ENCODE results near the gene HCFC1R1.

The HCFC1R1 gene

GRCh38 chr16:3004781-3005284, 18.9 kb downstream of the HCFC1R1 start:
- TF ChIP-seq JUND (IDR thresholded peaks at IDR 0.05; ENCODE audit: low read depth), result no peak
- in situ Hi-C loops (cut with HindIII; ENCODE audit: low pct_unique_long_range_greater_than_20kb, low sequenced_read_pairs), result no loop called here
- DNase-seq (ENCODE audit: low read depth in 1 of 2, low spot score in 1 of 2), result no peak

GRCh38 chr16:3004319-3004718, 19.4 kb downstream of the HCFC1R1 start:
- in situ Hi-C loops (cut with HindIII; ENCODE audit: low pct_unique_long_range_greater_than_20kb, low sequenced_read_pairs), result no loop called here
- no peak for TF ChIP-seq JUND (IDR thresholded peaks at IDR 0.05; ENCODE audit: low read depth)
- DNase-seq (ENCODE audit: low read depth in 1 of 2, low spot score in 1 of 2), result peak in 1 of 2 experiments; percentile 37

- TF ChIP-seq JUND (IDR thresholded peaks at IDR 0.05; ENCODE audit: low read depth), result no peak
- in situ Hi-C loops (cut with HindIII; ENCODE audit: low pct_unique_long_range_greater_than_20kb, low sequenced_read_pairs), result no loop called here
- peak; percentile 97 to 99 for DNase-seq (ENCODE audit: low read depth in 1 of 2, low spot score in 1 of 2)
These were observed 20.0 kb downstream of the HCFC1R1 start for GRCh38 chr16:3003582-3004270.

- DNase-seq (ENCODE audit: low read depth in 1 of 2, low spot score in 1 of 2), result no peak
- in situ Hi-C loops (cut with HindIII; ENCODE audit: low pct_unique_long_range_greater_than_20kb, low sequenced_read_pairs), result no loop called here
- no peak for TF ChIP-seq JUND (IDR thresholded peaks at IDR 0.05; ENCODE audit: low read depth)
These were observed 22.4 kb downstream of the HCFC1R1 start for GRCh38 chr16:3001316-3001715.

- TF ChIP-seq JUND (IDR thresholded peaks at IDR 0.05; ENCODE audit: low read depth), result no peak
- DNase-seq (ENCODE audit: low read depth in 1 of 2, low spot score in 1 of 2), result no peak
- in situ Hi-C loops (cut with HindIII; ENCODE audit: low pct_unique_long_range_greater_than_20kb, low sequenced_read_pairs), result no loop called here
These were observed 23.2 kb downstream of the HCFC1R1 start for GRCh38 chr16:3000540-3000939.

- in situ Hi-C loops (cut with HindIII; ENCODE audit: low pct_unique_long_range_greater_than_20kb, low sequenced_read_pairs), result no loop called here
- no peak for TF ChIP-seq JUND (IDR thresholded peaks at IDR 0.05; ENCODE audit: low read depth)
- no peak for DNase-seq (ENCODE audit: low read depth in 1 of 2, low spot score in 1 of 2)
These were observed 23.8 kb downstream of the HCFC1R1 start for GRCh38 chr16:2999929-3000328.

- in situ Hi-C loops (cut with HindIII; ENCODE audit: low pct_unique_long_range_greater_than_20kb, low sequenced_read_pairs), result no loop called here
- no peak for DNase-seq (ENCODE audit: low read depth in 1 of 2, low spot score in 1 of 2)
- no peak for TF ChIP-seq JUND (IDR thresholded peaks at IDR 0.05; ENCODE audit: low read depth)
These were observed 27.4 kb downstream of the HCFC1R1 start for GRCh38 chr16:2996298-2996697.

GRCh38 chr16:2992383-2993081, 31.2 kb downstream of the HCFC1R1 start:
- in situ Hi-C loops (cut with HindIII; ENCODE audit: low pct_unique_long_range_greater_than_20kb, low sequenced_read_pairs), result no loop called here
- TF ChIP-seq JUND (IDR thresholded peaks at IDR 0.05; ENCODE audit: low read depth), result no peak
- no peak for DNase-seq (ENCODE audit: low read depth in 1 of 2, low spot score in 1 of 2)

GRCh38 chr16:2991566-2992261, 32.0 kb downstream of the HCFC1R1 start:
- no peak for DNase-seq (ENCODE audit: low read depth in 1 of 2, low spot score in 1 of 2)
- no peak for TF ChIP-seq JUND (IDR thresholded peaks at IDR 0.05; ENCODE audit: low read depth)
- in situ Hi-C loops (cut with HindIII; ENCODE audit: low pct_unique_long_range_greater_than_20kb, low sequenced_read_pairs), result no loop called here

- DNase-seq (ENCODE audit: low read depth in 1 of 2, low spot score in 1 of 2), result peak in 1 of 2 experiments; percentile 67
- TF ChIP-seq JUND (IDR thresholded peaks at IDR 0.05; ENCODE audit: low read depth), result no peak
- in situ Hi-C loops (cut with HindIII; ENCODE audit: low pct_unique_long_range_greater_than_20kb, low sequenced_read_pairs), result no loop called here
These were observed 32.9 kb downstream of the HCFC1R1 start for GRCh38 chr16:2990891-2991290.

- no peak for DNase-seq (ENCODE audit: low read depth in 1 of 2, low spot score in 1 of 2)
- no peak for TF ChIP-seq JUND (IDR thresholded peaks at IDR 0.05; ENCODE audit: low read depth)
- in situ Hi-C loops (cut with HindIII; ENCODE audit: low pct_unique_long_range_greater_than_20kb, low sequenced_read_pairs), result no loop called here
These were observed 35.1 kb downstream of the HCFC1R1 start for GRCh38 chr16:2988590-2989099.

- no peak for TF ChIP-seq JUND (IDR thresholded peaks at IDR 0.05; ENCODE audit: low read depth)
- DNase-seq (ENCODE audit: low read depth in 1 of 2, low spot score in 1 of 2), result no peak
- in situ Hi-C loops (cut with HindIII; ENCODE audit: low pct_unique_long_range_greater_than_20kb, low sequenced_read_pairs), result no loop called here
These were observed 35.9 kb downstream of the HCFC1R1 start for GRCh38 chr16:2987833-2988232.

GRCh38 chr16:2987286-2987685, 36.5 kb downstream of the HCFC1R1 start:
- DNase-seq (ENCODE audit: low read depth in 1 of 2, low spot score in 1 of 2), result no peak
- in situ Hi-C loops (cut with HindIII; ENCODE audit: low pct_unique_long_range_greater_than_20kb, low sequenced_read_pairs), result no loop called here
- no peak for TF ChIP-seq JUND (IDR thresholded peaks at IDR 0.05; ENCODE audit: low read depth)
